SK-N-SH treated with all-trans-retinoic acid at 6 μM for 48 hours (cell line): ENCODE results near the gene BZW1.

ENCODE experiments used
- ARNTL ChIP-seq: fragments of 450-650 bp; formaldehyde crosslinking; IDR thresholded peaks from 2 replicates; pipeline ENCODE4 v1.5.0; 2020; ENCODE audit warnings: low read depth, mild to moderate bottlenecking, moderate library complexity, borderline replicate concordance
- ESRRG ChIP-seq: fragments of 250-450 bp; sonication (Bioruptor Pico); IDR thresholded peaks from 2 replicates; pipeline ENCODE4 v1.6.1; 2021; ENCODE audit warnings: mild to moderate bottlenecking
- GLIS3 ChIP-seq: fragments of 250-450 bp; sonication (Bioruptor Pico); IDR thresholded peaks from 2 replicates; pipeline ENCODE4 v1.5.0; 2020; ENCODE audit warnings: mild to moderate bottlenecking, moderate library complexity
- ISL1 ChIP-seq: fragments of 250-450 bp; sonication (Bioruptor Pico); IDR thresholded peaks from 2 replicates; pipeline ENCODE4 v2.1.2; 2022; ENCODE audit warnings: mild to moderate bottlenecking, moderate library complexity
- OSR1 ChIP-seq: fragments of 250-450 bp; sonication (Bioruptor Pico); IDR thresholded peaks from 2 replicates; pipeline ENCODE4 v1.8.0; 2022; ENCODE audit warnings: moderate library complexity, mild to moderate bottlenecking, inconsistent platforms
- SNAI2 ChIP-seq: fragments of 250-450 bp; sonication (Bioruptor Pico); IDR thresholded peaks from 2 replicates; pipeline ENCODE4 v1.5.0; 2020; ENCODE audit warnings: mild to moderate bottlenecking, moderate library complexity
- TCF4 ChIP-seq: fragments of 250-450 bp; sonication (Bioruptor Pico); IDR thresholded peaks from 2 replicates; pipeline ENCODE4 v1.8.0; 2021; ENCODE audit warnings: mild to moderate bottlenecking, moderate library complexity, borderline replicate concordance
- ZFP30 ChIP-seq: fragments of 450-650 bp; formaldehyde crosslinking; IDR thresholded peaks from 2 replicates; pipeline ENCODE4 v1.5.0; 2022; ENCODE audit warnings: mild to moderate bottlenecking, moderate library complexity
- ZNF565 ChIP-seq: fragments of 450-650 bp; formaldehyde crosslinking; conservative IDR thresholded peaks from 2 replicates; pipeline ENCODE4 v1.5.0; 2020; ENCODE audit warnings: low read depth, mild to moderate bottlenecking, moderate library complexity
- TF ChIP-seq, protein P1 (sequence below): fragments of 250-450 bp; sonication (Bioruptor Pico); IDR thresholded peaks from 2 replicates; pipeline ENCODE4 v1.8.0; 2020; ENCODE audit warnings: mild to moderate bottlenecking, moderate library complexity, borderline replicate concordance
- TF ChIP-seq, protein P2 (sequence below): fragments of 250-450 bp; sonication (Bioruptor Pico); IDR thresholded peaks from 2 replicates; pipeline ENCODE4 v1.5.1; 2020; ENCODE audit warnings: low read depth, mild to moderate bottlenecking, moderate library complexity

DNA sequence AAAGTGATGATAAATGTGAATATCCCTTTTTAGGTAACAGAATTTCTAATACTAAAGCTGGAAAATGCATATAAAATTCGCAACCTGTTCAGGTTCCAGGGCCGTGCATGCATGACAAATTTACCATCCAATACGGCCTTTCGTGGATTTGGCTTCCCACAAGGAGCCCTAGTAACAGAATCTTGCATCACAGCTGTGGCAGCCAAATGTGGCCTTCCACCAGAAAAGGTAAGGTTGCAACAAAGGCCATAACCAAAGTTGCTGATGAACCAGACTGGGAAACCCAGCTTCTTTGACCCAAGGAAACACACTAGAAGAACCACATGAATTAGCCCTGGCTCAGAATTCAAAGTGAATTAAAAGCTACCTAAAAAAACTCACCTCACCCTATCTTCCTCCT, 49.6 kb upstream of the BZW1 start:
- TF ChIP-seq, protein P1, sequence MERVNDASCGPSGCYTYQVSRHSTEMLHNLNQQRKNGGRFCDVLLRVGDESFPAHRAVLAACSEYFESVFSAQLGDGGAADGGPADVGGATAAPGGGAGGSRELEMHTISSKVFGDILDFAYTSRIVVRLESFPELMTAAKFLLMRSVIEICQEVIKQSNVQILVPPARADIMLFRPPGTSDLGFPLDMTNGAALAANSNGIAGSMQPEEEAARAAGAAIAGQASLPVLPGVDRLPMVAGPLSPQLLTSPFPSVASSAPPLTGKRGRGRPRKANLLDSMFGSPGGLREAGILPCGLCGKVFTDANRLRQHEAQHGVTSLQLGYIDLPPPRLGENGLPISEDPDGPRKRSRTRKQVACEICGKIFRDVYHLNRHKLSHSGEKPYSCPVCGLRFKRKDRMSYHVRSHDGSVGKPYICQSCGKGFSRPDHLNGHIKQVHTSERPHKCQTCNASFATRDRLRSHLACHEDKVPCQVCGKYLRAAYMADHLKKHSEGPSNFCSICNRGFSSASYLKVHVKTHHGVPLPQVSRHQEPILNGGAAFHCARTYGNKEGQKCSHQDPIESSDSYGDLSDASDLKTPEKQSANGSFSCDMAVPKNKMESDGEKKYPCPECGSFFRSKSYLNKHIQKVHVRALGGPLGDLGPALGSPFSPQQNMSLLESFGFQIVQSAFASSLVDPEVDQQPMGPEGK, result no peak
- TF ChIP-seq GLIS3 (CRISPR knock-in tag), result no peak
- no peak for TF ChIP-seq ISL1 (CRISPR knock-in tag)
- no peak for TF ChIP-seq OSR1
- TF ChIP-seq ZFP30, result no peak
- no peak for TF ChIP-seq TCF4 (CRISPR knock-in tag)
- no peak for TF ChIP-seq ZNF565 (CRISPR knock-in tag)
- TF ChIP-seq ESRRG (CRISPR knock-in tag), result no peak
- TF ChIP-seq ARNTL (CRISPR knock-in tag), result no peak
- TF ChIP-seq, protein P2, sequence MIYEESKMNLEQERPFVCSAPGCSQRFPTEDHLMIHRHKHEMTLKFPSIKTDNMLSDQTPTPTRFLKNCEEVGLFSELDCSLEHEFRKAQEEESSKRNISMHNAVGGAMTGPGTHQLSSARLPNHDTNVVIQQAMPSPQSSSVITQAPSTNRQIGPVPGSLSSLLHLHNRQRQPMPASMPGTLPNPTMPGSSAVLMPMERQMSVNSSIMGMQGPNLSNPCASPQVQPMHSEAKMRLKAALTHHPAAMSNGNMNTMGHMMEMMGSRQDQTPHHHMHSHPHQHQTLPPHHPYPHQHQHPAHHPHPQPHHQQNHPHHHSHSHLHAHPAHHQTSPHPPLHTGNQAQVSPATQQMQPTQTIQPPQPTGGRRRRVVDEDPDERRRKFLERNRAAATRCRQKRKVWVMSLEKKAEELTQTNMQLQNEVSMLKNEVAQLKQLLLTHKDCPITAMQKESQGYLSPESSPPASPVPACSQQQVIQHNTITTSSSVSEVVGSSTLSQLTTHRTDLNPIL (CRISPR knock-in tag), result no peak
- TF ChIP-seq SNAI2 (CRISPR knock-in tag), result no peak
